ENCODE results near the gene P2RX2. TPM values are rescaled to one million over a fixed set of nuclear protein-coding genes. Genes with fewer than 3 reads are reported as not detected.

The P2RX2 gene
- total RNA-seq, 5 donors from 2014 or later (not counting 1 experiment from before 2014, with no cell fraction given): not detected

DNA sequence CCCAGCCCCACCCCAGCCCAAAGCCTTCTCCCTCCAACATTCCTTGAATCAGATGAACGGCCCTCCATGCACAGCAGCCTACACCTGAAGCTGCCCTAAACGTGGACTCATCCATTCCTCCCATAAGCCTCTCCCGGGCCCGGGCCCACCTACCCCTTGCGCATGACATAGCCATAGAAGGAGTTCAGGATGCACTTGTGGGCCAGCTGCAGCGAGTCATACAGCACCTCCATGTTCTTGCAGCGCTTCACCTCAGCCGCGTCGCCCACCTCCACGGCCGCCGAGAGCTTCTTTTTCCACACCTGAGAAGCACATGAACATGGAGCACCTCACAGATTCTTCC is 46.5 kb downstream of the P2RX2 start:
- Mint-ChIP-seq H3K27ac (peak overlapping the region in 1 of 2 donors; percentile 5), H3K4me3 (no peak overlapping the region), H3K9me3 (no peaks in the 10 kb centered on the region), H3K27me3 (no peaks in the 10 kb centered on the region), H3K4me1 (peaks cover 10 to 23% (median 21%) of the 10 kb centered on the region in 3 donors), H3K36me3 (peaks cover 70% of the 10 kb centered on the region)
- peaks cover 7 to 8% of the 10 kb centered on the region in 2 experiments for H3K4me1 ChIP-seq (ENCODE audit: control insufficient read depth in 1 of 2, extremely low read depth in 1 of 2, insufficient read depth in 2 of 2, low read length in 2 of 2)
- CTCF ChIA-PET: no interaction called here
- no peak for DNase-seq
- ATAC-seq (replicated peaks in 1 of 4): no peak
- WGBS (ENCODE audit: insufficient coverage): 98% methylated on average over 13 of the region's 13 CpGs
- no peak overlapping the region for H3K4me3 ChIP-seq (ENCODE audit: control insufficient read depth in 1 of 2, extremely low read depth in 1 of 2, low read length in 1 of 2)
- no peaks in the 10 kb centered on the region for H3K9me3 ChIP-seq
- no peak overlapping the region for H3K27ac ChIP-seq (ENCODE audit: low read length)
- peaks cover 13 to 79% of the 10 kb centered on the region in 2 donors for H3K36me3 ChIP-seq (ENCODE audit: control insufficient read depth in 2 of 2, extremely low read depth in 1 of 2, insufficient read depth in 1 of 2, low read length in 1 of 2)
- POLR2A ChIA-PET: no interaction called here
- no peaks in the 10 kb centered on the region for H3K27me3 ChIP-seq (replicated peaks in 1 of 2; ENCODE audit: control insufficient read depth in 2 of 2, extremely low read depth in 1 of 2, insufficient read depth in 2 of 2, low read length in 1 of 2)

DNA sequence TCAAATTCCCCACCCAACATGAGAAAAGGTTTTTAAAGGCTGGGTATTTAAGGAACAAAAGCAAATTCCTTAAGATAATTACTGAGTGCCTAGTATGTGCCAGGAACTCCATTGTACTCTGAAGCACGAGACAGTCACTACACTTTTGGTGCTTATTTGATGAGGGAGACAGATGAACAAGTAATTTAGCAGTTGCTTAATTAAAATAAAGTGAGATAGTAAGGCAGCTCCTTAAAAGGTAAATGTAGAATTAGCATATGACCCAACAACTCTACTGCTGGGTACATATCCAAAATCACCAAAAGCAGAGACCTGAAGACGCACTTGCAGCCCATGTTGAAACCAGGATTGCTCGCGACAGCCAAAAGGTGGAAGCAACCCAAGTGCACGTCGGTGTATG is 47.2 kb downstream of the P2RX2 start:
- Histone ChIP-seq H3K27me3 (replicated peaks in 1 of 2; ENCODE audit: control insufficient read depth in 2 of 2, extremely low read depth in 1 of 2, insufficient read depth in 2 of 2, low read length in 1 of 2) (no peaks in the 10 kb centered on the region), H3K4me1 (ENCODE audit: control insufficient read depth in 1 of 2, extremely low read depth in 1 of 2, insufficient read depth in 2 of 2, low read length in 2 of 2) (peaks cover 6% of the 10 kb centered on the region in 2 experiments), H3K36me3 (ENCODE audit: control insufficient read depth in 2 of 2, extremely low read depth in 1 of 2, insufficient read depth in 1 of 2, low read length in 1 of 2) (peaks cover 13 to 73% of the 10 kb centered on the region in 2 donors), H3K9me3 (no peaks in the 10 kb centered on the region), H3K27ac (ENCODE audit: low read length) (no peak overlapping the region), H3K4me3 (ENCODE audit: control insufficient read depth in 1 of 2, extremely low read depth in 1 of 2, low read length in 1 of 2) (no peak overlapping the region)
- ATAC-seq (replicated peaks in 1 of 4) (no peak), DNase-seq (no peak)
- ChIA-PET CTCF (no interaction called here), POLR2A (no interaction called here)
- H3K9me3 Mint-ChIP-seq: no peaks in the 10 kb centered on the region
- H3K27ac Mint-ChIP-seq: no peak overlapping the region
- WGBS (ENCODE audit: insufficient coverage): 100% methylated on average over 4 of the region's 6 CpGs
- H3K4me1 Mint-ChIP-seq: peaks cover 9 to 21% (median 17%) of the 10 kb centered on the region in 3 donors
- H3K36me3 Mint-ChIP-seq: peaks cover 65% of the 10 kb centered on the region
- no peak overlapping the region for H3K4me3 Mint-ChIP-seq
- H3K27me3 Mint-ChIP-seq: no peaks in the 10 kb centered on the region

DNA sequence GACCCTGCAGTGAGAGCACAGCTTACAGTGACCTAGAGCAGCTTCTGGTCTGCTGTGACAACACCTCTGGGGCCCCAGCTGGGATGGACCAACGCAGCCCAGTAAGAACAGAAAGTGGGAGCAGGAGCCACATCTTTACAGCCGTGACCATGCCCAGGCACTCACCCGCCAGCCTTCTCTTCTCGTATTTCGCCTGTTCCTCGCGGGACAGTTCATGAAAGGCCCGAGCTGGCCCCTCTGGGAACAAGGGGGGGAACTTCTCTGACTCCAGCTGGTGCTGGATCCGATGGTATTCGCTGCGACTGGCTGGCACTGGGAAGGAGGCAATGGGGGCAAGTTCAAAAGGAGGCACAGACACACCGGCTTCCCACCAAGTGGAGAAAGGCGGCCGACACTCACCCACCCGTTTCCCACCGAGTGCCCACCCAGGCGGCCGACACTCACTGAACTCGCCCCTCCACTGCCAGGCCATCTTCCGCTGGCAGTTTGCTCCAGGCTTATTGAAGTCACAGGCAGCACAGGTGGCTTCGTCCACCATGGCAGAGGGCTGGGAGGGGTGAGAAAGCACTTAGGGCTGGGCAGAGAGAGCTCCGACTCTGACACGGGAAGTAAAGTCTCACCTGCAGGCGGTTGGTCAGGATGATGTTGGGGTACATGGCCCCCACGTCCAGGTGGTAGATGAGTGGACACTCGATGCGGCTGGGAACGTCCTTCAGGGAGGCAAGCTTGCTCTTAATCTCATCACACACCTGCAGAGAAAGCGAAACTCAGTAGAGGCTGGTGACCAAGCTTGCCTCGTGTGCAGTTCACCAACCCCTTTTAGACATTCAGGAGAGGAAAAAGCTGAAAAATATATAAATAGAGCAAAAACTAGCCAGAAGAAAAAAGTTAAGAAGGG is 49.9 kb downstream of the P2RX2 start:
- Histone ChIP-seq H3K4me3 (ENCODE audit: control insufficient read depth in 1 of 2, extremely low read depth in 1 of 2, low read length in 1 of 2) (no peak overlapping the region), H3K36me3 (ENCODE audit: control insufficient read depth in 2 of 2, extremely low read depth in 1 of 2, insufficient read depth in 1 of 2, low read length in 1 of 2) (peaks cover 18 to 67% of the 10 kb centered on the region in 2 donors), H3K4me1 (ENCODE audit: control insufficient read depth in 1 of 2, extremely low read depth in 1 of 2, insufficient read depth in 2 of 2, low read length in 2 of 2) (peaks cover 0 to 8% of the 10 kb centered on the region in 2 experiments), H3K27me3 (replicated peaks in 1 of 2; ENCODE audit: control insufficient read depth in 2 of 2, extremely low read depth in 1 of 2, insufficient read depth in 2 of 2, low read length in 1 of 2) (no peaks in the 10 kb centered on the region), H3K9me3 (no peaks in the 10 kb centered on the region), H3K27ac (ENCODE audit: low read length) (no peak overlapping the region)
- POLR2A ChIA-PET: no interaction called here
- no peak for ATAC-seq (replicated peaks in 1 of 4)
- WGBS (ENCODE audit: insufficient coverage): over 99% methylated on average over 26 of the region's 30 CpGs
- no peaks in the 10 kb centered on the region for H3K27me3 Mint-ChIP-seq
- H3K9me3 Mint-ChIP-seq: no peaks in the 10 kb centered on the region
- H3K36me3 Mint-ChIP-seq: peaks cover 53% of the 10 kb centered on the region
- H3K27ac Mint-ChIP-seq: no peak overlapping the region
- DNase-seq: no peak
- H3K4me3 Mint-ChIP-seq: no peak overlapping the region
- CTCF ChIA-PET: no interaction called here
- H3K4me1 Mint-ChIP-seq: peaks cover 0 to 6% (median 4%) of the 10 kb centered on the region in 3 donors

DNA sequence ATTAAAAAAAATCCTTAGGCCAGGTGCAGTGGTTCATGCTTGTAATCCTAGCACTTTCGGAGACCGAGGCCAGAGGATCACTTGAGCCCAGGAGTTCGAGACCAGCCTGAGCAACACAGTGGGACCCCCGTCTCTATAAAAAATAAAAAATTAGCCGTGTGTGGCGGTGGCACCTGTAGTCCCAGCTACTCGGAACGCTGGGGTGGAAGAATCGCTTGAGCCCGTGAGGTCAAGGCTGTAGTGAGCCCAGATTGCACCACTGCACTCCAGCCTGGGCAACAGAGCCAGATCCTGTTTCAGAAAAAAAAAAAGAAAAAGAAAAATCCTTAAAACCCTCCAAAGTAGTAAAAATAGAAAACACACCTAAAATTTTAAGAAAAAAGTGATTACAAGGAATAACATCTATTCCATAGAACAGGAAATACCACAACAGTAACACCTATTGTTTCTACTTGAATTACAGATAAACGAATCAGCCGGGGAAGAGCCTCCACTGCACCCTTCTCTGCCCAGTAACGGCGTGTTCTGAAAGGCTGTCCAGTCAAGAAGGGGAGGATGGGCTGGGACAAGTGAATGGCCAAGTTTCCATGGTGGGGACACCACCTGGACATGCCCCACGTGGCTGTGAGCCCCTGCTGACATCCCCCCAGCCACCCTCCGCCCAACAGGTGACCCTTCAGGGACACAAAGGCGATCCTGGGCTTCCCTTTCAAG is 50.7 kb downstream of the P2RX2 start:
- Mint-ChIP-seq H3K27me3 (no peaks in the 10 kb centered on the region), H3K36me3 (peaks cover 54% of the 10 kb centered on the region), H3K27ac (no peak overlapping the region), H3K9me3 (no peaks in the 10 kb centered on the region), H3K4me3 (no peak overlapping the region), H3K4me1 (peaks cover 0 to 5% (median 4%) of the 10 kb centered on the region in 3 donors)
- Histone ChIP-seq H3K36me3 (ENCODE audit: control insufficient read depth in 2 of 2, extremely low read depth in 1 of 2, insufficient read depth in 1 of 2, low read length in 1 of 2) (peaks cover 18 to 61% of the 10 kb centered on the region in 2 donors), H3K4me1 (ENCODE audit: control insufficient read depth in 1 of 2, extremely low read depth in 1 of 2, insufficient read depth in 2 of 2, low read length in 2 of 2) (peaks cover 0 to 8% of the 10 kb centered on the region in 2 experiments), H3K9me3 (no peaks in the 10 kb centered on the region), H3K4me3 (ENCODE audit: control insufficient read depth in 1 of 2, extremely low read depth in 1 of 2, low read length in 1 of 2) (no peak overlapping the region), H3K27me3 (replicated peaks in 1 of 2; ENCODE audit: control insufficient read depth in 2 of 2, extremely low read depth in 1 of 2, insufficient read depth in 2 of 2, low read length in 1 of 2) (no peaks in the 10 kb centered on the region), H3K27ac (ENCODE audit: low read length) (no peak overlapping the region)
- POLR2A ChIA-PET: no interaction called here
- WGBS (ENCODE audit: insufficient coverage): 95% methylated on average over 11 of the region's 17 CpGs
- no peak for ATAC-seq (replicated peaks in 1 of 4)
- DNase-seq: no peak
- CTCF ChIA-PET: no interaction called here

Other genes with a start within 250 kb of the P2RX2 start
- gene FBRSL1, start 128.6 kb upstream of the P2RX2 start, total RNA-seq: 100 to 1,000 TPM in 2 of 5 donors, 10 to 100 TPM in 3; 82.1 to 114 (median 99.3) TPM
- not detected for gene LRCOL1, start 8.2 kb upstream of the P2RX2 start, total RNA-seq
- 10 to 100 TPM; 43.6 to 70.4 (median 66.1) TPM for gene POLE, start 68.6 kb downstream of the P2RX2 start, total RNA-seq
- gene PXMP2, start 68.8 kb downstream of the P2RX2 start, total RNA-seq: 1 to 10 TPM; 3.1 to 8.9 (median 6.5) TPM
- 10 to 100 TPM; 21.3 to 32.4 (median 31.5) TPM for gene PGAM5, start 92.1 kb downstream of the P2RX2 start, total RNA-seq
- gene ANKLE2, start 143.1 kb downstream of the P2RX2 start, total RNA-seq: 100 to 1,000 TPM in 2 of 5 donors, 10 to 100 TPM in 3; 88.1 to 106 (median 94.3) TPM
- 10 to 100 TPM; 49.1 to 77.9 (median 67.4) TPM for gene GOLGA3, start 210.1 kb downstream of the P2RX2 start, total RNA-seq